GM10266 (cell line): ENCODE measurements around the gene KRT73.

Source experiments
- DNase-seq: peaks from one replicate; pipeline ENCODE4 v3.0.0; 2012; ENCODE audit errors: extremely low spot score
- TF ChIP-seq, protein P1 (sequence below): IDR thresholded peaks from 2 replicates; pipeline ENCODE4 v1.5.1; 2012; ENCODE audit warnings: mild to moderate bottlenecking, low read depth; ENCODE audit not compliant: control insufficient read depth, insufficient read depth; ENCODE audit errors: missing control alignments

KRT73 gene

DNA sequence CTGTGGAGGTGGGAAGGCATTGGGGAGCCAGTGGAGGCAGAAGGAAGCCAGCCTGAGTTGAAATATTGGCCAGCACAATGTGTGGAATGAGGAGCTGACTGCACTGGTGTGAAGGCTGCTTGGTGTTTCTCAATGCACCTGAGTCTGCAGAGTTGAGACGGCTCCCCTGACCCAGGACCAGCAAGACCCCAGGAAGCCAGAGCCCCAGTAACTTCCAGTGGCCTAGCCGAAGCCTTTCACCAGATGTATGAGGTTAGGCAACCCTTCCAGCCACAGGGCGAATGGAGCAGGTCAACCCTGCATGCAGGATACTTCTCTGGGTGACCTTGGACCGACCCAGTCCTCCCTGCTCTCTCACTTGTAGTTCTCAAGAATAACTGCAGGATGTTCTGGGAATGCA, 12.9 kb upstream of the KRT73 start:
- TF ChIP-seq, protein P1, sequence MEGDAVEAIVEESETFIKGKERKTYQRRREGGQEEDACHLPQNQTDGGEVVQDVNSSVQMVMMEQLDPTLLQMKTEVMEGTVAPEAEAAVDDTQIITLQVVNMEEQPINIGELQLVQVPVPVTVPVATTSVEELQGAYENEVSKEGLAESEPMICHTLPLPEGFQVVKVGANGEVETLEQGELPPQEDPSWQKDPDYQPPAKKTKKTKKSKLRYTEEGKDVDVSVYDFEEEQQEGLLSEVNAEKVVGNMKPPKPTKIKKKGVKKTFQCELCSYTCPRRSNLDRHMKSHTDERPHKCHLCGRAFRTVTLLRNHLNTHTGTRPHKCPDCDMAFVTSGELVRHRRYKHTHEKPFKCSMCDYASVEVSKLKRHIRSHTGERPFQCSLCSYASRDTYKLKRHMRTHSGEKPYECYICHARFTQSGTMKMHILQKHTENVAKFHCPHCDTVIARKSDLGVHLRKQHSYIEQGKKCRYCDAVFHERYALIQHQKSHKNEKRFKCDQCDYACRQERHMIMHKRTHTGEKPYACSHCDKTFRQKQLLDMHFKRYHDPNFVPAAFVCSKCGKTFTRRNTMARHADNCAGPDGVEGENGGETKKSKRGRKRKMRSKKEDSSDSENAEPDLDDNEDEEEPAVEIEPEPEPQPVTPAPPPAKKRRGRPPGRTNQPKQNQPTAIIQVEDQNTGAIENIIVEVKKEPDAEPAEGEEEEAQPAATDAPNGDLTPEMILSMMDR, result no peak
- no peak for DNase-seq

DNA sequence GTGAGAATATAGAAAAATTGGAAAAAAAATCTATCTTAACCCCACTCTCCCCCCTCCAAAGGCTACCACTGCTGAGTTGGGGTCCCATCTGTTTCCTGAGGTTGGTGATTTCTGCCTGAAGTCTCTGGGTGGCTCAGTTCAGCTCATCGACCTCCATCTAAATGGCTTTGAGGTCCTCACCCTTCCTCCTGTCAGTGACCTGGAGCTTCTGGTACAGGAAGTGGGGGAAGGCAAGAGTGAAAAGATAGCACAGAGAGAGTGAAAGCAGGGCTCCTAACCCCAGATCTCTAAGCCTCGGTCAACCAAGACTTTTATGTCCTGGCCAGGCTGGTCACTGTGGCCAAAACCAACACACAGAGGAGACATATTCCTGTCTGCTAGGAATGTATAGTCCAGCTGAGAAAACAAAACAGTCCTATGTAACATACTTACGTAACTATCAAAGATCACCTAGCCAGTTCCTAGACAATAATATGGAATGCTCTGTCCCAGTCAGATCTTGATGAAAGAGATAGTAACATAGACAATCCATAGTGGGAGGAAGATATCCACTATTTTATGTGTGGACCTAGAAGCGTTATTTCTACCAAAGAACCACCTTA, 12.3 kb upstream of the KRT73 start:
- TF ChIP-seq, protein P1, result no peak
- DNase-seq, result no peak

DNA sequence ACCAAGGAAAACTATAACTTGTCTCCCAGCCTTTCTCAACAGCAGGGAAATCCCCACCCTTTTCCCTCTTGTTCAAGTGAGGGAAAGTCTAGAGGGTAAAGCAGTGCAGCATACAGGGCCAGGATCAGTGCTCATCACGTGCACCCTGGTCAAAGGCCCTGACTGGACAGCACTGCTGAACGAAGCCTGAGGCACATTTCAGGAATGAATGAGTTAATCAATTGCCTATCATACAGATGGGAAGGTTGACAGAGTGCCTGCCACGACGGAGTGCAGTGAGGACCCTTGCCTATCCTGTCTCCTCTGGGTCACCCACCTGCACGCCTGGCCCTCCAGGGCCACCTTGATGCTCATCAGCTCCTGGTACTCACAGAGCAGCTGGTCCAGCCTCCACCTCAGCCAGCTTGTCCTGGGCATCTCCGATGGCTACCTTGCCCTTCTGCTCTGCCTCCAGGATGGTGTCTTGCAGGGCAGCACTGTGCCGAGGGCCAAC, 11.7 kb upstream of the KRT73 start:
- TF ChIP-seq, protein P1, result no peak
- DNase-seq, result no peak

DNA sequence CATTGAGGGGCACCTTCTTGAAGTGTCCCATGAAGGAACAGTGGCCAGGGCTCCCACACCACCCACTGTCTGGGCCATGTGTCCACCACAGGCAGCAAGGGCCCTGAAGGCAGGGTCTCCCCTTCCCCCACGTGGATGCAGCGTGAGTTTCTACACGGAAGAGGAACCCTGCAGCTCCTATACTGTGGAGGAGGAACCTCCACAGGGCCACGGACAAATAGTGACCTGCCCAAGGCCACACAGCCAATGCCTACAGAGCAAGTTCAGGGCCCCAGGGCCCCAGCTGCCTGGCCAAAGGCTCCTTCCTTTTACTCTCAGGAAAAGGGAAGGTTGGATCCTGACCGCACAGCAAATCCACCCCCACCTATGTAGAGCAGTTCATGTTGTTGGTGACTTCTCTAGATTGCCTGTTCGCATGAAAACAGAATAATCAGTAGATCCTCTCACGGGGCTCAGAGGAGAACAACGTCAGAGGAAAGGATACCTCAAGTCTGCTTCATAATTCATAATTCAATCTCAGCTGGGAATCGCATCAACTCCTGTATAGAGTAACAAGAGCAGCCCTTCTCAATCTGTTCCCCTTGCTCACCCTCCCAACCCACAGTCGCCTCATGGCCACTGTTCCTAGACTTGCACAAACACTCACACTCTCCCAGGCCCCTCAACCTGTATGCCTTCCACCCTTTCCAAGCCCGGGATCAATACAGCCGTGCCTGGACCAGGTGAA, 11.1 kb upstream of the KRT73 start:
- TF ChIP-seq, protein P1, result no peak
- DNase-seq, result no peak

DNA sequence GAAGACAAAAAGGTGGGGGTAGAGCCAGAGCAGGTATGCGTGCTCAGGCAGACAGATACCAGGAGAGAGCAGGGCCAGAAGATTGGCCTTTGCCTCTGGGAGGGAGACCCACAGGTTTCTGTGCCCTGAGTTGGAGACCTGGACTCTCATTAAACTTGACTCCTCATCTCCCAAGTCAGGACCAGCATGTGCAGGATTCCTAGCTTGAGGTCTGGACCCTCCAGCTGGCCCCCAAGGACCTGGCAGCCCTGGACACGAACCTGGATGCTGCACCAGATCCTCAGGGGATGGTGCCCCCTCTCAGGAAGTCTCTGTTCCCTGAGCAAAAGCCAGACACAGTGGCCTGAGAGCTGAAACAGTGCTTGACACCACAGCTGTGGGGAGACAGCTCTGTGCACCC, 10.5 kb upstream of the KRT73 start:
- DNase-seq, result no peak
- TF ChIP-seq, protein P1, result no peak

DNA sequence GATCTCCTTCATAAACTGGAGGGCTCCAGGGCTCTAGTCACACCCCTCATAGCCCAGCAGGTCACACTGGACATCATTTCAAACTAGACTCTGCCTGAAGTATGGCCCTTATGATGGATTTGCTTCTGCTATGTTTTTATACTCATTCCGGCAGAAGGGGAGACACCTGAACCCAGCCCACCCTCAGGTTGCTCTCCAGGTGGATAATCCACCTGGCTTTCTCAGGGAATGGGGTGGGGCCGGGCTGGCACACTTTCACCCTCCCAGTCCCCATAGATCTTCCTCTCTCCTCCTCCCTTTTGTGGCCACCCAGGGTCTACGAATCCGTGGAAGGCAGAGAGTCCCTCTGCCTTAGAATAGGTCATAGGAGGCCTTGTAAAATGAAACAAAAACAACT, 9.8 kb upstream of the KRT73 start:
- TF ChIP-seq, protein P1, result no peak
- DNase-seq, result no peak
